Measurements from ENCODE around the gene COQ9. TPM values are rescaled to one million over a fixed set of nuclear protein-coding genes. Genes with fewer than 3 reads are reported as not detected.

Gene COQ9
- total and polyA plus RNA-seq, 2 experiments from 2014 or later: 26.6 to 36.3 TPM

DNA sequence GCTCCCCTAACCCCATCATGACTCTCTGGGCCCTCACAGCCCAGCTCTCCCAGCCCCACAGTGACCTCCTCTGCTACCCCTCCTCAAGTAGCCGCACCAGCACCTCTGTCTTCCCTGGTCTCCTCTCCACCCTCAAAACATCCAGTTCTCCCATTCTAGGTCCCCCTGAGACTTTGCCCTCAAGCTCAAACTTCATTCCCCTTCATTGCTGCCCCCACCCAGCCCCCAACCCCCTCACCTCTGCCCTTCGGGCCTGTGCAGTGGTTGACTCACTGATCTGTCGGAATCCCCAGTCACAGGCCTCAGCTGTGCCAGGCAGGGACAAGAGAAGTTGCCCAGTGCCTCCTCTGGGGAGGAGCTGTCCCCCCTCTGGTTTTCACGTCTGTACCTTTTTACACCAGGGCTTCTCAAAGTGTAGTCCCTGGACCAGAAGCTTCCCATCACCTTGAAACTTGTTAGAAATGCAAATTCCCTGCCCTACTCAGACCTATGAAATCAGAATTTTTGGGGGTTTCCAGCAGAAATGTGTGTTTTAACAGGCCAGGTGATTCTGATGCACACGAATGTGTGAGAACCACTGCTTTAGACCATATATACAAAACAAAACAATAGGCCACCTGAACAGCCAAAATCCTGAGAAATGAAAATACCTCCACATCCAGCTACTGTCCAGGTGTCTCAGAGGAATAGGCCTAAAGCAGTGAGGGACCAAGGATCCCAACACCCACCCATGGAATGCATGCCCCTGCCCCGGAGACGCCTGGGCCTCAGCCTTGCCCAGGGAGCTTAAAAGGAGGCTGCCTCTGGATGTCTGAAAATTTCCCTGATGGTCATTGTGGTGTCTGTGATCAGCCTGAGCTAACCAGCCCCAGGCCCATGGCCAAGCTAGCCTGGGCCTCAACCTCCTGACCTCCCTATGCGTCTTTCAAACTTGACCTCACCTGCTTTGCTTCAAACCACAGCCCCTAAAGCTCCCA lies 39.9 kb downstream of the COQ9 start (continued):
- TF ChIP-seq, protein P1, sequence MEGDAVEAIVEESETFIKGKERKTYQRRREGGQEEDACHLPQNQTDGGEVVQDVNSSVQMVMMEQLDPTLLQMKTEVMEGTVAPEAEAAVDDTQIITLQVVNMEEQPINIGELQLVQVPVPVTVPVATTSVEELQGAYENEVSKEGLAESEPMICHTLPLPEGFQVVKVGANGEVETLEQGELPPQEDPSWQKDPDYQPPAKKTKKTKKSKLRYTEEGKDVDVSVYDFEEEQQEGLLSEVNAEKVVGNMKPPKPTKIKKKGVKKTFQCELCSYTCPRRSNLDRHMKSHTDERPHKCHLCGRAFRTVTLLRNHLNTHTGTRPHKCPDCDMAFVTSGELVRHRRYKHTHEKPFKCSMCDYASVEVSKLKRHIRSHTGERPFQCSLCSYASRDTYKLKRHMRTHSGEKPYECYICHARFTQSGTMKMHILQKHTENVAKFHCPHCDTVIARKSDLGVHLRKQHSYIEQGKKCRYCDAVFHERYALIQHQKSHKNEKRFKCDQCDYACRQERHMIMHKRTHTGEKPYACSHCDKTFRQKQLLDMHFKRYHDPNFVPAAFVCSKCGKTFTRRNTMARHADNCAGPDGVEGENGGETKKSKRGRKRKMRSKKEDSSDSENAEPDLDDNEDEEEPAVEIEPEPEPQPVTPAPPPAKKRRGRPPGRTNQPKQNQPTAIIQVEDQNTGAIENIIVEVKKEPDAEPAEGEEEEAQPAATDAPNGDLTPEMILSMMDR (conservative IDR thresholded peaks at IDR 0.05; ENCODE audit: low read depth in 2 of 2): no peak
- TF ChIP-seq CREB1 (CRISPR knock-in tag; IDR thresholded peaks at IDR 0.05; ENCODE audit: low read depth): no peak

DNA sequence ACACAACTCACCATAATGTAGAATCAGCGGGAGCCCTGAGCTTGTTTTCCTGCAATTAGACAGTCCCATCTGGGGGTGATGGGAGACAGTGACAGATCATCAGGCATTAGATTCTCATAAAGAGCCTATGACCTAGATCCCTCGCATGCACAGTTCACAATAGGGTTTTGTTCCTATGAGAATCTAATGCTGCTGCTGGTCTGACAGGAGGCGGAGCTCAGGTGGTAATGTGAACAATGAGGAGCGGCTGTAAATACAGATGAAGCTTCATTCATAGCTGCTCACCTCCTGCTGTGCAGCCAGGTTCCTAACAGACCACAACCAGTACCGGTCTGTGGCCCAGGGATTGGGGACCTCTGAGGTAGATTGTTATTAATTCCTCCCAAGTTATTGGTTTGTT lies 42.0 kb downstream of the COQ9 start:
- Mint-ChIP-seq H3K27me3 (ENCODE audit: insufficient read depth, low read depth, poor library complexity) (peaks cover 12% of the 10 kb centered on the region), H3K27ac (no peak overlapping the region)

More for the DNA sequence above, 42.0 kb downstream of the COQ9 start:
- no peak for TF ChIP-seq STAT1 (IDR thresholded peaks at IDR 0.05; ENCODE audit: unreplicated experiment)
- TF ChIP-seq, protein P1 (conservative IDR thresholded peaks at IDR 0.05; ENCODE audit: low read depth in 2 of 2): no peak
- TF ChIP-seq POLR2AphosphoS5 (IDR thresholded peaks at IDR 0.05; ENCODE audit: low read depth): no peak
- TF ChIP-seq, protein P2, sequence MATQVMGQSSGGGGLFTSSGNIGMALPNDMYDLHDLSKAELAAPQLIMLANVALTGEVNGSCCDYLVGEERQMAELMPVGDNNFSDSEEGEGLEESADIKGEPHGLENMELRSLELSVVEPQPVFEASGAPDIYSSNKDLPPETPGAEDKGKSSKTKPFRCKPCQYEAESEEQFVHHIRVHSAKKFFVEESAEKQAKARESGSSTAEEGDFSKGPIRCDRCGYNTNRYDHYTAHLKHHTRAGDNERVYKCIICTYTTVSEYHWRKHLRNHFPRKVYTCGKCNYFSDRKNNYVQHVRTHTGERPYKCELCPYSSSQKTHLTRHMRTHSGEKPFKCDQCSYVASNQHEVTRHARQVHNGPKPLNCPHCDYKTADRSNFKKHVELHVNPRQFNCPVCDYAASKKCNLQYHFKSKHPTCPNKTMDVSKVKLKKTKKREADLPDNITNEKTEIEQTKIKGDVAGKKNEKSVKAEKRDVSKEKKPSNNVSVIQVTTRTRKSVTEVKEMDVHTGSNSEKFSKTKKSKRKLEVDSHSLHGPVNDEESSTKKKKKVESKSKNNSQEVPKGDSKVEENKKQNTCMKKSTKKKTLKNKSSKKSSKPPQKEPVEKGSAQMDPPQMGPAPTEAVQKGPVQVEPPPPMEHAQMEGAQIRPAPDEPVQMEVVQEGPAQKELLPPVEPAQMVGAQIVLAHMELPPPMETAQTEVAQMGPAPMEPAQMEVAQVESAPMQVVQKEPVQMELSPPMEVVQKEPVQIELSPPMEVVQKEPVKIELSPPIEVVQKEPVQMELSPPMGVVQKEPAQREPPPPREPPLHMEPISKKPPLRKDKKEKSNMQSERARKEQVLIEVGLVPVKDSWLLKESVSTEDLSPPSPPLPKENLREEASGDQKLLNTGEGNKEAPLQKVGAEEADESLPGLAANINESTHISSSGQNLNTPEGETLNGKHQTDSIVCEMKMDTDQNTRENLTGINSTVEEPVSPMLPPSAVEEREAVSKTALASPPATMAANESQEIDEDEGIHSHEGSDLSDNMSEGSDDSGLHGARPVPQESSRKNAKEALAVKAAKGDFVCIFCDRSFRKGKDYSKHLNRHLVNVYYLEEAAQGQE (IDR thresholded peaks at IDR 0.05; ENCODE audit: unreplicated experiment): no peak
- TF ChIP-seq NANOG (IDR thresholded peaks at IDR 0.05; ENCODE audit: borderline replicate concordance): no peak
- TF ChIP-seq, protein P3, sequence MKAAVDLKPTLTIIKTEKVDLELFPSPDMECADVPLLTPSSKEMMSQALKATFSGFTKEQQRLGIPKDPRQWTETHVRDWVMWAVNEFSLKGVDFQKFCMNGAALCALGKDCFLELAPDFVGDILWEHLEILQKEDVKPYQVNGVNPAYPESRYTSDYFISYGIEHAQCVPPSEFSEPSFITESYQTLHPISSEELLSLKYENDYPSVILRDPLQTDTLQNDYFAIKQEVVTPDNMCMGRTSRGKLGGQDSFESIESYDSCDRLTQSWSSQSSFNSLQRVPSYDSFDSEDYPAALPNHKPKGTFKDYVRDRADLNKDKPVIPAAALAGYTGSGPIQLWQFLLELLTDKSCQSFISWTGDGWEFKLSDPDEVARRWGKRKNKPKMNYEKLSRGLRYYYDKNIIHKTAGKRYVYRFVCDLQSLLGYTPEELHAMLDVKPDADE (IDR thresholded peaks at IDR 0.05): no peak
- TF ChIP-seq CREB1 (CRISPR knock-in tag; IDR thresholded peaks at IDR 0.05; ENCODE audit: low read depth): no peak
- TF ChIP-seq EZH2phosphoT487 (IDR thresholded peaks at IDR 0.05; ENCODE audit: unreplicated experiment): no peak
- peaks cover 14% of the 10 kb centered on the region; the same call in 1 of the 2 replicates for H3K4me1 ChIP-seq (ENCODE audit: insufficient read depth)
- H3K4me3 Mint-ChIP-seq: no peak overlapping the region
- no peaks in the 10 kb centered on the region for H3F3A ChIP-seq (replicated peaks; ENCODE audit: low read depth)
- no peak overlapping the region for H2AFZ ChIP-seq
- ATAC-seq (no peak), DNase-seq (ENCODE audit: low spot score) (no peak)
- no peaks in the 10 kb centered on the region for H3K79me2 ChIP-seq (replicated peaks; ENCODE audit: insufficient read depth)
- peaks cover 22% of the 10 kb centered on the region for H3K4me1 Mint-ChIP-seq
- peaks cover 14% of the 10 kb centered on the region; the same call in 2 of the 3 replicates for H3K9me3 Mint-ChIP-seq
- H4K20me1 ChIP-seq (replicated peaks; ENCODE audit: insufficient read depth): no peaks in the 10 kb centered on the region
- H3K27me3 ChIP-seq (ENCODE audit: insufficient read depth): peaks cover 10% of the 10 kb centered on the region; the same call in 1 of the 2 replicates
- no peak overlapping the region for H3K4me2 ChIP-seq
- H3K9me2 ChIP-seq (ENCODE audit: insufficient read depth): no peaks in the 10 kb centered on the region
- no peak overlapping the region for H3K4me3 ChIP-seq
- no peaks in the 10 kb centered on the region; the same call in 2 of the 3 replicates for H3K36me3 Mint-ChIP-seq (ENCODE audit: low read depth)
- no peak overlapping the region for H3K27ac ChIP-seq (ENCODE audit: low read depth)
- no peaks in the 10 kb centered on the region for H3K36me3 ChIP-seq (ENCODE audit: insufficient read depth)

All from GM23338 (cell line).